HepG2 (cell line): ENCODE measurements around the gene MPP3. TPM values are rescaled to one million over a fixed set of nuclear protein-coding genes. Genes with fewer than 3 reads are reported as not detected.

Experiments
- DRAP1 ChIP-seq: IDR thresholded peaks from 2 replicates; pipeline ENCODE4 v1.6.1; 2016; ENCODE audit warnings: missing genetic modification reagents, missing compliant biosample characterization
- EEA1 ChIP-seq: sonication (generic); formaldehyde crosslinking; IDR thresholded peaks from 2 replicates; pipeline ENCODE4 v1.5.1; 2020; ENCODE audit warnings: mild to moderate bottlenecking, missing genetic modification reagents, borderline replicate concordance
- FOSL2 ChIP-seq: sonication (generic); formaldehyde crosslinking; IDR thresholded peaks from 2 replicates; pipeline ENCODE4 v1.4.0; 2020; ENCODE audit warnings: missing genetic modification reagents
- GATAD1 ChIP-seq: IDR thresholded peaks from 2 replicates; pipeline ENCODE4 v1.6.1; 2016; ENCODE audit warnings: missing genetic modification reagents, missing compliant biosample characterization
- HES4 ChIP-seq: sonication (generic); formaldehyde crosslinking; IDR thresholded peaks from 2 replicates; pipeline ENCODE4 v1.9.0; 2021; ENCODE audit warnings: mild to moderate bottlenecking, missing genetic modification reagents, borderline replicate concordance
- KMT2B ChIP-seq: IDR thresholded peaks from 2 replicates; pipeline ENCODE4 v1.6.1; 2016; ENCODE audit warnings: missing genetic modification reagents, missing compliant biosample characterization
- MTERF4 ChIP-seq: sonication (generic); formaldehyde crosslinking; IDR thresholded peaks from 2 replicates; pipeline ENCODE4 v1.8.0; 2023; ENCODE audit warnings: mild to moderate bottlenecking, missing genetic modification reagents
- MYC ChIP-seq: sonication (generic); formaldehyde crosslinking; IDR thresholded peaks from 2 replicates; pipeline ENCODE4 v1.9.0; 2021; ENCODE audit warnings: missing genetic modification reagents, borderline replicate concordance
- SMARCC2 ChIP-seq: fragments of 450-650 bp; IDR thresholded peaks from 2 replicates; pipeline ENCODE4 v1.6.1; 2017; ENCODE audit warnings: antibody characterized with exemption, mild to moderate bottlenecking
- TBX2 ChIP-seq: sonication (generic); formaldehyde crosslinking; IDR thresholded peaks from 2 replicates; pipeline ENCODE4 v1.5.0; 2020; ENCODE audit warnings: missing genetic modification reagents, mild to moderate bottlenecking, borderline replicate concordance
- ZBTB33 ChIP-seq: sonication (generic); formaldehyde crosslinking; IDR thresholded peaks from 2 replicates; pipeline ENCODE4 v1.4.0; 2020; ENCODE audit warnings: missing genetic modification reagents
- ZFP62 ChIP-seq: sonication (generic); formaldehyde crosslinking; IDR thresholded peaks from 2 replicates; pipeline ENCODE4 v1.4.0; 2020; ENCODE audit warnings: missing genetic modification reagents
- ZIK1 ChIP-seq: sonication (generic); formaldehyde crosslinking; IDR thresholded peaks from 2 replicates; pipeline ENCODE4 v1.5.0; 2020; ENCODE audit warnings: mild to moderate bottlenecking, low read depth, missing genetic modification reagents, borderline replicate concordance
- ZNF281 ChIP-seq: sonication (generic); formaldehyde crosslinking; IDR thresholded peaks from 2 replicates; pipeline ENCODE4 v1.4.0; 2020; ENCODE audit warnings: missing genetic modification reagents, borderline replicate concordance
- ZNF841 ChIP-seq: sonication (generic); formaldehyde crosslinking; IDR thresholded peaks from 2 replicates; pipeline ENCODE4 v1.8.1; 2023; ENCODE audit warnings: missing genetic modification reagents, borderline replicate concordance
- polyA plus RNA-seq, 8 experiments: library from polyadenylated mRNA; depleted of rRNA in 3 of 8; stranded (reverse) in 7 of 8; unstranded in 1 of 8; fragments of >200 nt; fragmentation: Illumina TruSeq in 4 of 8; extraction: Trizol in 4 of 8; gene quantifications; 2 replicates each; pipeline versions ENCODE4 v1.2.1 to v1.2.3, GENCODE V29; 2011 to 2016; ENCODE audit warnings: low read depth in 4 of 8, missing spikeins in 1 of 8, mixed read lengths in 1 of 8; ENCODE audit not compliant: insufficient read depth in 1 of 8
- total RNA-seq, 5 experiments: library from RNA; depleted of rRNA; stranded (reverse); fragments of >200 nt; fragmentation: Illumina TruSeq; extraction: Trizol; gene quantifications; 2 replicates each; pipeline ENCODE4 v1.2.3, GENCODE V29; 2016; ENCODE audit warnings: low read depth in 1 of 5
- TF ChIP-seq, protein P1 (sequence below): sonication (generic); formaldehyde crosslinking; IDR thresholded peaks from 2 replicates; pipeline ENCODE4 v1.8.0; 2022; ENCODE audit warnings: missing genetic modification reagents, mild to moderate bottlenecking, moderate library complexity, borderline replicate concordance
- TF ChIP-seq, protein P2 (sequence below): sonication (generic); formaldehyde crosslinking; IDR thresholded peaks from 2 replicates; pipeline ENCODE4 v1.4.0; 2020; ENCODE audit warnings: missing genetic modification reagents, mild to moderate bottlenecking, borderline replicate concordance
- TF ChIP-seq, protein P3 (sequence below): sonication (generic); formaldehyde crosslinking; IDR thresholded peaks from 2 replicates; pipeline ENCODE4 v1.8.1; 2023; ENCODE audit warnings: mild to moderate bottlenecking, missing genetic modification reagents

MPP3 gene
- total and polyA plus RNA-seq, 2 of the 13 experiments (the other 11 are each of a cell fraction or from before 2014, with no cell fraction given), result 0.91 to 1.8 TPM

DNA sequence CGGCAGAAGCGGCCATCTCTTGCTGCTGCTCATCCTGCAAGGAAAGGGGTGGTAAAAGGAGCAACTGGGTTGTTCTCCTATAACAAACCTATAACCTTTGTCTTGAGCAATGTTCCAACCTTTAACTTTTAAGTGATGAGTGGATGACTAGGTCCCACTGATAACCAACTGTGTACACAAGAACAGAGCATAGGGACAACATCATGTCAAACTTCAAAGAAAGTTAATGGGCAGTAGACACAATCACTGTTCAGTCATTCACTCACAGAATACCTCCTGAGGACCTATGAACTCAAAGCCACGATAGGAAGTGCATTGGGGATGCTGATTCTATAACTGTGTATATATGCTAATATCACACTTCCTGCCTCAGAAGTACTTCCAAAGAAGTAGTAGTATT is 31.1 kb downstream of the MPP3 start (continued):
- TF ChIP-seq, protein P1, sequence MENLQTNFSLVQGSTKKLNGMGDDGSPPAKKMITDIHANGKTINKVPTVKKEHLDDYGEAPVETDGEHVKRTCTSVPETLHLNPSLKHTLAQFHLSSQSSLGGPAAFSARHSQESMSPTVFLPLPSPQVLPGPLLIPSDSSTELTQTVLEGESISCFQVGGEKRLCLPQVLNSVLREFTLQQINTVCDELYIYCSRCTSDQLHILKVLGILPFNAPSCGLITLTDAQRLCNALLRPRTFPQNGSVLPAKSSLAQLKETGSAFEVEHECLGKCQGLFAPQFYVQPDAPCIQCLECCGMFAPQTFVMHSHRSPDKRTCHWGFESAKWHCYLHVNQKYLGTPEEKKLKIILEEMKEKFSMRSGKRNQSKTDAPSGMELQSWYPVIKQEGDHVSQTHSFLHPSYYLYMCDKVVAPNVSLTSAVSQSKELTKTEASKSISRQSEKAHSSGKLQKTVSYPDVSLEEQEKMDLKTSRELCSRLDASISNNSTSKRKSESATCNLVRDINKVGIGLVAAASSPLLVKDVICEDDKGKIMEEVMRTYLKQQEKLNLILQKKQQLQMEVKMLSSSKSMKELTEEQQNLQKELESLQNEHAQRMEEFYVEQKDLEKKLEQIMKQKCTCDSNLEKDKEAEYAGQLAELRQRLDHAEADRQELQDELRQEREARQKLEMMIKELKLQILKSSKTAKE (CRISPR knock-in tag), result peak; percentile 81
- peak; percentile 65; the same call in 1 of the 2 replicates for TF ChIP-seq ZBTB33
- TF ChIP-seq ZFP62 (CRISPR knock-in tag), result no peak
- TF ChIP-seq FOSL2, result peak; percentile 96
- no peak for TF ChIP-seq SMARCC2
- no peak for TF ChIP-seq MTERF4
- TF ChIP-seq ZNF841 (CRISPR knock-in tag), result 0 out of 2 replicates have a peak, but pooled peaks have one; percentile 59
- TF ChIP-seq, protein P2, sequence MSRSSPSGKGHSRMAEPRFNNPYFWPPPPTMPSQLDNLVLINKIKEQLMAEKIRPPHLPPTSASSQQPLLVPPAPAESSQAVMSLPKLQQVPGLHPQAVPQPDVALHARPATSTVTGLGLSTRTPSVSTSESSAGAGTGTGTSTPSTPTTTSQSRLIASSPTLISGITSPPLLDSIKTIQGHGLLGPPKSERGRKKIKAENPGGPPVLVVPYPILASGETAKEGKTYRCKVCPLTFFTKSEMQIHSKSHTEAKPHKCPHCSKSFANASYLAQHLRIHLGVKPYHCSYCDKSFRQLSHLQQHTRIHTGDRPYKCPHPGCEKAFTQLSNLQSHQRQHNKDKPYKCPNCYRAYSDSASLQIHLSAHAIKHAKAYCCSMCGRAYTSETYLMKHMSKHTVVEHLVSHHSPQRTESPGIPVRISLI (CRISPR knock-in tag), result no peak; the same call in 1 of the 2 replicates
- TF ChIP-seq HES4 (CRISPR knock-in tag), result no peak
- TF ChIP-seq DRAP1 (CRISPR knock-in tag), result no peak
- TF ChIP-seq EEA1 (CRISPR knock-in tag), result no peak
- TF ChIP-seq, protein P3, sequence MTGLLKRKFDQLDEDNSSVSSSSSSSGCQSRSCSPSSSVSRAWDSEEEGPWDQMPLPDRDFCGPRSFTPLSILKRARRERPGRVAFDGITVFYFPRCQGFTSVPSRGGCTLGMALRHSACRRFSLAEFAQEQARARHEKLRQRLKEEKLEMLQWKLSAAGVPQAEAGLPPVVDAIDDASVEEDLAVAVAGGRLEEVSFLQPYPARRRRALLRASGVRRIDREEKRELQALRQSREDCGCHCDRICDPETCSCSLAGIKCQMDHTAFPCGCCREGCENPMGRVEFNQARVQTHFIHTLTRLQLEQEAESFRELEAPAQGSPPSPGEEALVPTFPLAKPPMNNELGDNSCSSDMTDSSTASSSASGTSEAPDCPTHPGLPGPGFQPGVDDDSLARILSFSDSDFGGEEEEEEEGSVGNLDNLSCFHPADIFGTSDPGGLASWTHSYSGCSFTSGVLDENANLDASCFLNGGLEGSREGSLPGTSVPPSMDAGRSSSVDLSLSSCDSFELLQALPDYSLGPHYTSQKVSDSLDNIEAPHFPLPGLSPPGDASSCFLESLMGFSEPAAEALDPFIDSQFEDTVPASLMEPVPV (CRISPR knock-in tag), result peak; percentile 39; the same call in 1 of the 2 replicates
- TF ChIP-seq GATAD1 (CRISPR knock-in tag), result peak; percentile 34; the same call in 1 of the 2 replicates
- peak; percentile 96 for TF ChIP-seq TBX2 (CRISPR knock-in tag)
- TF ChIP-seq MYC (CRISPR knock-in tag), result no peak
- 0 out of 2 replicates have a peak, but pooled peaks have one; percentile 51 for TF ChIP-seq KMT2B (CRISPR knock-in tag)
- no peak for TF ChIP-seq ZIK1 (CRISPR knock-in tag)
- peak; percentile 19; the same call in 1 of the 2 replicates for TF ChIP-seq ZNF281 (CRISPR knock-in tag)
